Endothelial cell of umbilical vein (primary cell): ENCODE data around the gene RAB3IP.

Source experiments
- CTCF ChIP-seq, 2 donors: IDR thresholded peaks; 1 replicate in 1 of 2; 2 replicates in 1 of 2; pipeline ENCODE4 v1.5.1; 2011; ENCODE audit warnings: low read length in 2 of 2, mild to moderate bottlenecking in 2 of 2, moderate library complexity in 2 of 2, control low read depth in 1 of 2, inconsistent platforms in 1 of 2, low read depth in 1 of 2; ENCODE audit not compliant: insufficient read depth in 1 of 2; ENCODE audit errors: extremely low read depth in 1 of 2
- EZH2 ChIP-seq: IDR thresholded peaks from 2 replicates; pipeline ENCODE4 v1.6.1; 2012; ENCODE audit warnings: borderline replicate concordance, low read depth, mild to moderate bottlenecking, moderate library complexity, low read length, inconsistent platforms; ENCODE audit not compliant: severe bottlenecking
- MYC ChIP-seq: IDR thresholded peaks from one replicate; pipeline ENCODE4 v1.6.1; 2011; ENCODE audit warnings: mild to moderate bottlenecking, low read depth, low read length
- POLR2AphosphoS5 ChIP-seq: IDR thresholded peaks from 2 replicates; pipeline ENCODE4 v1.6.1; 2012; ENCODE audit warnings: low read depth, mild to moderate bottlenecking, control low read depth, low read length, moderate library complexity; ENCODE audit not compliant: insufficient read depth

- no peak for TF ChIP-seq CTCF (IDR thresholded peaks at IDR 0.05; ENCODE audit: extremely low read depth in 1 of 2, insufficient read depth in 1 of 2, low read depth in 1 of 2, low read length in 2 of 2)
- TF ChIP-seq POLR2AphosphoS5, result no peak
- no peak for TF ChIP-seq EZH2
- TF ChIP-seq MYC, result no peak
Observed at GRCh38 chr12:69714542-69714941, 24.1 kb upstream of the RAB3IP start.
